ENCODE results near the gene TEX2. TPM values are rescaled to one million over a fixed set of nuclear protein-coding genes. Genes with fewer than 3 reads are reported as not detected.

TEX2 gene
- total and polyA plus RNA-seq, 2 experiments from 2014 or later = 7.5 to 17.7 TPM

GRCh38 chr17:64225410-64225809, 37.6 kb downstream of the TEX2 start (continued):
- TF ChIP-seq ZNF462 (CRISPR knock-in tag; IDR thresholded peaks at IDR 0.05) = no peak
- TF ChIP-seq POLR2AphosphoS5 (IDR thresholded peaks at IDR 0.05; ENCODE audit: low read depth) = no peak
- no peak for TF ChIP-seq JUNB (IDR thresholded peaks at IDR 0.05; ENCODE audit: unreplicated experiment)
- no peak for TF ChIP-seq EZH2 (IDR thresholded peaks at IDR 0.05; ENCODE audit: low read depth, unreplicated experiment)
- TF ChIP-seq STAT1 (IDR thresholded peaks at IDR 0.05; ENCODE audit: unreplicated experiment) = no peak
- no peak for TF ChIP-seq NANOG (IDR thresholded peaks at IDR 0.05; ENCODE audit: borderline replicate concordance)
- TF ChIP-seq ZNF114 (CRISPR knock-in tag; IDR thresholded peaks at IDR 0.05) = no peak
- no peak for TF ChIP-seq ZNF331 (CRISPR knock-in tag; IDR thresholded peaks at IDR 0.05; ENCODE audit: low read depth)

GRCh38 chr17:64223931-64224629, 39.0 kb downstream of the TEX2 start:
- H3K9me3 Mint-ChIP-seq = no peaks in the 10 kb centered on the region; the same call in 2 of the 3 replicates
- Histone ChIP-seq H3K27ac (ENCODE audit: low read depth) (no peak overlapping the region), H3K36me3 (ENCODE audit: insufficient read depth) (no peaks in the 10 kb centered on the region), H3K4me2 (no peak overlapping the region), H3K27me3 (ENCODE audit: insufficient read depth) (no peaks in the 10 kb centered on the region), H3K9me2 (ENCODE audit: insufficient read depth) (no peaks in the 10 kb centered on the region), H3K4me3 (no peak overlapping the region), H2AFZ (no peak overlapping the region), H3F3A (replicated peaks; ENCODE audit: low read depth) (no peaks in the 10 kb centered on the region), H4K20me1 (replicated peaks; ENCODE audit: insufficient read depth) (no peaks in the 10 kb centered on the region; the same call in 1 of the 2 replicates), H3K79me2 (replicated peaks; ENCODE audit: insufficient read depth) (peaks cover 33% of the 10 kb centered on the region), H3K4me1 (ENCODE audit: insufficient read depth) (no peaks in the 10 kb centered on the region)
- no peaks in the 10 kb centered on the region for H3K27me3 Mint-ChIP-seq (ENCODE audit: insufficient read depth, low read depth, poor library complexity)
- H3K36me3 Mint-ChIP-seq (ENCODE audit: low read depth) = no peaks in the 10 kb centered on the region
- peaks cover 6% of the 10 kb centered on the region for H3K4me1 Mint-ChIP-seq
- peak; percentile 28; the same call in 1 of the 3 replicates for ATAC-seq
- H3K27ac Mint-ChIP-seq = no peak overlapping the region
- H3K4me3 Mint-ChIP-seq = no peak overlapping the region
- no peak for DNase-seq (ENCODE audit: low spot score)
- no peak for TF ChIP-seq ZNF331 (CRISPR knock-in tag; IDR thresholded peaks at IDR 0.05; ENCODE audit: low read depth)
- TF ChIP-seq JUNB (IDR thresholded peaks at IDR 0.05; ENCODE audit: unreplicated experiment) = no peak
- TF ChIP-seq, protein P1, sequence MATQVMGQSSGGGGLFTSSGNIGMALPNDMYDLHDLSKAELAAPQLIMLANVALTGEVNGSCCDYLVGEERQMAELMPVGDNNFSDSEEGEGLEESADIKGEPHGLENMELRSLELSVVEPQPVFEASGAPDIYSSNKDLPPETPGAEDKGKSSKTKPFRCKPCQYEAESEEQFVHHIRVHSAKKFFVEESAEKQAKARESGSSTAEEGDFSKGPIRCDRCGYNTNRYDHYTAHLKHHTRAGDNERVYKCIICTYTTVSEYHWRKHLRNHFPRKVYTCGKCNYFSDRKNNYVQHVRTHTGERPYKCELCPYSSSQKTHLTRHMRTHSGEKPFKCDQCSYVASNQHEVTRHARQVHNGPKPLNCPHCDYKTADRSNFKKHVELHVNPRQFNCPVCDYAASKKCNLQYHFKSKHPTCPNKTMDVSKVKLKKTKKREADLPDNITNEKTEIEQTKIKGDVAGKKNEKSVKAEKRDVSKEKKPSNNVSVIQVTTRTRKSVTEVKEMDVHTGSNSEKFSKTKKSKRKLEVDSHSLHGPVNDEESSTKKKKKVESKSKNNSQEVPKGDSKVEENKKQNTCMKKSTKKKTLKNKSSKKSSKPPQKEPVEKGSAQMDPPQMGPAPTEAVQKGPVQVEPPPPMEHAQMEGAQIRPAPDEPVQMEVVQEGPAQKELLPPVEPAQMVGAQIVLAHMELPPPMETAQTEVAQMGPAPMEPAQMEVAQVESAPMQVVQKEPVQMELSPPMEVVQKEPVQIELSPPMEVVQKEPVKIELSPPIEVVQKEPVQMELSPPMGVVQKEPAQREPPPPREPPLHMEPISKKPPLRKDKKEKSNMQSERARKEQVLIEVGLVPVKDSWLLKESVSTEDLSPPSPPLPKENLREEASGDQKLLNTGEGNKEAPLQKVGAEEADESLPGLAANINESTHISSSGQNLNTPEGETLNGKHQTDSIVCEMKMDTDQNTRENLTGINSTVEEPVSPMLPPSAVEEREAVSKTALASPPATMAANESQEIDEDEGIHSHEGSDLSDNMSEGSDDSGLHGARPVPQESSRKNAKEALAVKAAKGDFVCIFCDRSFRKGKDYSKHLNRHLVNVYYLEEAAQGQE (IDR thresholded peaks at IDR 0.05; ENCODE audit: unreplicated experiment) = no peak
- no peak for TF ChIP-seq NANOG (IDR thresholded peaks at IDR 0.05; ENCODE audit: borderline replicate concordance)
- TF ChIP-seq EZH2phosphoT487 (IDR thresholded peaks at IDR 0.05; ENCODE audit: unreplicated experiment) = no peak
- no peak for TF ChIP-seq POLR2AphosphoS5 (IDR thresholded peaks at IDR 0.05; ENCODE audit: low read depth)
- no peak for TF ChIP-seq EZH2 (IDR thresholded peaks at IDR 0.05; ENCODE audit: low read depth, unreplicated experiment)
